HG03457 (cell line): ENCODE results near the gene CPSF4.
"Not testable (repeated sequence)": the region's sequence is repeated elsewhere in the genome, so short reads cannot be mapped to it uniquely, and the experiment has no call there.

Experiments
- ATAC-seq: cut with Tn5 transposase; IDR thresholded peaks from one replicate; pipeline ENCODE4 v1.9.1; 2021; ENCODE audit warnings: moderate number of reproducible peaks; ENCODE audit not compliant: unreplicated experiment

Gene CPSF4

GRCh38 chr7:99407872-99408378 is 30.8 kb upstream of the CPSF4 start:
- ATAC-seq, result no peak

- ATAC-seq, result peak; percentile 66
These were observed 30.2 kb upstream of the CPSF4 start, which contains the start of the genes BUD31 and PDAP1 for GRCh38 chr7:99408379-99409191. Gene BUD31, plus strand, starts transcription at chr7:99408969. Its CDS starts 2,124 bp downstream, at chr7:99411093. Gene PDAP1, minus strand, starts transcription at chr7:99408597. Its CDS starts 49 bp downstream, at chr7:99408548.

- no peak for ATAC-seq
These were observed 29.6 kb upstream of the CPSF4 start for GRCh38 chr7:99409192-99409572.

GRCh38 chr7:99409806-99410205 is 28.9 kb upstream of the CPSF4 start:
- no peak for ATAC-seq

GRCh38 chr7:99410635-99411034 is 28.1 kb upstream of the CPSF4 start:
- no peak for ATAC-seq

GRCh38 chr7:99415513-99416127 is 23.1 kb upstream of the CPSF4 start:
- not testable (repeated sequence) for ATAC-seq

- ATAC-seq, result no peak
These were observed 20.5 kb upstream of the CPSF4 start for GRCh38 chr7:99418260-99418659.

GRCh38 chr7:99419323-99420021 is 19.3 kb upstream of the CPSF4 start:
- no peak for ATAC-seq

- no peak for ATAC-seq
These were observed 18.5 kb upstream of the CPSF4 start for GRCh38 chr7:99420213-99420612.

GRCh38 chr7:99420986-99421385 is 17.8 kb upstream of the CPSF4 start:
- ATAC-seq, result no peak

- ATAC-seq, result no peak
These were observed 16.6 kb upstream of the CPSF4 start for GRCh38 chr7:99422186-99422585.

GRCh38 chr7:99422625-99423024 is 16.1 kb upstream of the CPSF4 start:
- ATAC-seq, result no peak

GRCh38 chr7:99424932-99425730 is 13.6 kb upstream of the CPSF4 start:
- ATAC-seq, result no peak

- ATAC-seq, result no peak
These were observed 9.7 kb upstream of the CPSF4 start for GRCh38 chr7:99428972-99429566.

- ATAC-seq, result no peak
These were observed 9.0 kb upstream of the CPSF4 start for GRCh38 chr7:99429756-99430155.

- not testable (repeated sequence) for ATAC-seq
These were observed 6.8 kb upstream of the CPSF4 start for GRCh38 chr7:99431756-99432540.

GRCh38 chr7:99433158-99433557 is 5.6 kb upstream of the CPSF4 start:
- no peak for ATAC-seq

GRCh38 chr7:99437946-99438572 is 684 bp upstream of the CPSF4 start:
- ATAC-seq, result no peak

GRCh38 chr7:99440195-99440594 is 1.5 kb downstream of the CPSF4 start:
- ATAC-seq, result no peak
